B cell (primary cell): ENCODE results near the gene ATXN1. TPM values are rescaled to one million over a fixed set of nuclear protein-coding genes. Genes with fewer than 3 reads are reported as not detected.

Experiments
- ATAC-seq: fragments of 200-7000 bp; cut with Tn5 transposase; one replicate; pipeline ENCODE4 v1.10.0; 2021; ENCODE audit warnings: low read depth, mild to moderate bottlenecking, moderate number of reproducible peaks, moderate library complexity
- CTCF ChIA-PET: fragments of 350-600 bp; sonication (Branson Sonifier 250); formaldehyde crosslinking; loops from one replicate; lab custom pipeline; 2021; ENCODE audit warnings: antibody characterized with exemption, inconsistent platforms; lab: Charles Lee
- POLR2A ChIA-PET: fragments of 350-600 bp; sonication (Branson Sonifier 250); formaldehyde crosslinking; loops from one replicate; lab custom pipeline; 2021; ENCODE audit warnings: antibody characterized with exemption; lab: Charles Lee
- DNase-seq: peaks from one replicate; pipeline ENCODE4 v3.0.0; 2013
- H2AFZ ChIP-seq: 2 replicates; pipeline ENCODE4 v1.6.1; 2012; ENCODE audit warnings: mild to moderate bottlenecking, low read depth, low read length; ENCODE audit not compliant: insufficient read depth, poor library complexity, severe bottlenecking
- H3K27ac ChIP-seq, 2 donors: 1 replicate in 1 of 2; 2 replicates in 1 of 2; pipeline ENCODE4 v1.5.1; 2012 to 2013; ENCODE audit warnings: low read length in 2 of 2, mild to moderate bottlenecking in 2 of 2, moderate library complexity in 1 of 2
- H3K27me3 ChIP-seq, 4 experiments: fragments of 200-600 bp in 1 of 4; sonication (generic) in 1 of 4; replicated peaks in 1 of 4; 1 replicate in 2 of 4; 2 replicates in 2 of 4; pipeline versions ENCODE4 v1.6.1 to v1.7.0; 2013 to 2016; ENCODE audit warnings: low read length in 3 of 4, mild to moderate bottlenecking in 2 of 4, mixed read lengths in 1 of 4, moderate library complexity in 1 of 4; ENCODE audit not compliant: insufficient read depth in 4 of 4, control insufficient read depth in 3 of 4; ENCODE audit errors: control extremely low read depth in 1 of 4
- H3K36me3 ChIP-seq, 2 experiments: replicated peaks in 1 of 2; 1 replicate in 1 of 2; 2 replicates in 1 of 2; pipeline versions ENCODE4 v1.6.1 to v1.7.1; 2013; ENCODE audit warnings: low read length in 1 of 2; ENCODE audit not compliant: insufficient read depth in 2 of 2, control insufficient read depth in 1 of 2; ENCODE audit errors: control extremely low read depth in 1 of 2, extremely low read depth in 1 of 2
- H3K4me1 ChIP-seq, 2 donors: fragments of 200-600 bp in 1 of 2; sonication (generic) in 1 of 2; 1 replicate in 1 of 2; 2 replicates in 1 of 2; pipeline versions ENCODE4 v1.5.1 to v1.6.1; 2013 to 2017; ENCODE audit warnings: low read length in 2 of 2; ENCODE audit not compliant: control insufficient read depth in 2 of 2, insufficient read depth in 2 of 2
- H3K4me2 ChIP-seq: replicated peaks from 2 replicates; pipeline ENCODE3; 2012; ENCODE audit warnings: mild to moderate bottlenecking, low read depth, low read length; ENCODE audit not compliant: poor library complexity, severe bottlenecking
- H3K4me3 ChIP-seq, 5 experiments: fragments of 200-600 bp in 1 of 5; sonication (generic) in 1 of 5; 1 replicate in 3 of 5; 2 replicates in 2 of 5; pipeline versions ENCODE4 v1.5.1 to v1.7.0; 2011 to 2016; ENCODE audit warnings: low read length in 4 of 5, mild to moderate bottlenecking in 4 of 5, low read depth in 2 of 5, control low read depth in 1 of 5, moderate library complexity in 1 of 5; ENCODE audit not compliant: insufficient read depth in 1 of 5; ENCODE audit errors: control extremely low read depth in 1 of 5, extremely low read depth in 1 of 5
- H3K79me2 ChIP-seq: fragments of 200-600 bp; sonication (generic); one replicate; pipeline ENCODE4 v1.6.0; 2016; ENCODE audit warnings: low read length; ENCODE audit not compliant: control insufficient read depth, insufficient read depth
- H3K9ac ChIP-seq: fragments of 200-600 bp; sonication (generic); 2 replicates; pipeline ENCODE4 v1.6.1; 2017; ENCODE audit warnings: mild to moderate bottlenecking, low read length, moderate library complexity
- H3K9me3 ChIP-seq, 3 donors: one replicate each; pipeline versions ENCODE4 v1.6.1 to v1.7.1; 2013; ENCODE audit warnings: low read length in 2 of 3; ENCODE audit not compliant: control insufficient read depth in 2 of 3, insufficient read depth in 1 of 3; ENCODE audit errors: control extremely low read depth in 1 of 3
- H4K20me1 ChIP-seq: 2 replicates; pipeline ENCODE4 v1.6.0; 2012; ENCODE audit warnings: mild to moderate bottlenecking, low read length; ENCODE audit not compliant: insufficient read depth, control insufficient read depth, poor library complexity, severe bottlenecking
- H3K27ac Mint-ChIP-seq: one replicate; pipeline ENCODE4 v1.8.0; 2021; ENCODE audit warnings: mixed read lengths
- H3K27me3 Mint-ChIP-seq: one replicate; pipeline ENCODE4 v1.8.0; 2021; ENCODE audit warnings: mixed read lengths
- H3K4me1 Mint-ChIP-seq: one replicate; pipeline ENCODE4 v1.8.0; 2021; ENCODE audit warnings: mixed read lengths
- H3K4me3 Mint-ChIP-seq: one replicate; pipeline ENCODE4 v1.8.0; 2021; ENCODE audit warnings: mixed read lengths
- H3K9me3 Mint-ChIP-seq: one replicate; pipeline ENCODE4 v1.8.0; 2022; ENCODE audit warnings: mixed read lengths; ENCODE audit not compliant: insufficient read depth
- EZH2 ChIP-seq: IDR thresholded peaks from 2 replicates; pipeline ENCODE4 v1.6.1; 2012; ENCODE audit warnings: borderline replicate concordance, low read depth, mild to moderate bottlenecking, moderate library complexity, low read length; ENCODE audit not compliant: insufficient read depth, poor library complexity, severe bottlenecking
- WGBS: methylation state at CpG from one replicate; pipeline ENCODE4 v1.1.5; 2013; ENCODE audit warnings: missing lambda C conversion rate; ENCODE audit not compliant: insufficient coverage; 5-methylcytosine and 5-hydroxymethylcytosine counted together
- intact Hi-C: fragments of 100-400 bp; cut with micrococcal nuclease; formaldehyde crosslinking; loops from one replicate; pipeline ENCODE4 v1.10.0; 2022
- polyA plus RNA-seq: library from polyadenylated mRNA; depleted of rRNA; stranded (reverse); fragments of >200 nt; gene quantifications from 2 replicates; pipeline ENCODE4 v1.2.3, GENCODE V29; 2012
- total RNA-seq, 2 donors: library from RNA; stranded (reverse); fragments of 120-200 nt in 1 of 2; gene quantifications; 1 replicate in 1 of 2; 2 replicates in 1 of 2; pipeline versions ENCODE4 v1.2.3 to v1.2.4, GENCODE V29; 2013 to 2022
- TF ChIP-seq, protein P1 (sequence below): fragments of 200-600 bp; IDR thresholded peaks from one replicate; pipeline ENCODE4 v1.8.0; 2022; ENCODE audit warnings: antibody characterized with exemption, mild to moderate bottlenecking

Gene ATXN1
- total and polyA plus RNA-seq, 2 donors (not counting 1 experiment from before 2014, with no cell fraction given), result 5.7 to 63.8 TPM

DNA sequence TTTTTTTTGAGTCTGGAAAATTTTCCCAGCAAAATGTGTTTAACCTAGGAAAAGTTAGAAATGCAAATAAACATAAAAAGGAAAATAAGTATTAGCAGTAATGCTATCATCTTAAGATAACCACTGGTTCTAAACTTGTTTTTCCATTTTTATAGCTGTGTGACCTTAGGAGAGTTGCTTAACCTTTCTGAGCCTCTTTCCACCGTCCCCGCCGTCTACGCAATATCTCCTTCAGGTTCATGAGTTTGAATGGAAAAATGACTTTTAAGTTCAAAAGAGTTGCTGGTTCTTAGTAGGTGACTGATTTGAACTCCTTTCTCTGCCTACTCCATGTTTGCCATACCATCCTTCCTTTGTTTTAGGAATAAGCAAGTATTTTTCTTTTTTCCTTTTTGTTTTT lies 478.9 kb downstream of the ATXN1 start:
- no peak for DNase-seq
- H3K27me3 Mint-ChIP-seq, result peaks cover 19% of the 10 kb centered on the region

DNA sequence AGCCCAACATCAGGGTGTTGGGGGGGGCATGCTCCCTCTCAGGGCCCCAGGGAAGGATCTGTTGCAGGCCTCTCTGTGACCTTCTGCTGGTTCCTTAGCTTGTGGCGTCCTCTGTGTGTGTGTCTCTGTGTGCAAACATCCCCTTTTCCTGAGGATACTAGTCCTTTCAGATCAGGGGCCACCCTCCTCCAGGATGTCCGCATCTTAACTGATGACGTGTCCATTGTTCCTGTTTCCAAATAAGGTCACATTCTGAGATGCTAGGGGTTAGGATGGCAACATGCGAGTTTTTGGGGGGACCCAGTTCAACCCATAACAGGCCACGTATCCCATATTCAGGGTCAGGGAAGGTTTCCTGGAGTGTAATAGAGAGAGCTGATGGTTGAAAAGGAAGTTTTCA lies 482.0 kb downstream of the ATXN1 start:
- peaks cover 18% of the 10 kb centered on the region for H3K27me3 Mint-ChIP-seq
- Histone ChIP-seq H3K4me3 (no peak overlapping the region), H3K27ac (no peak overlapping the region), H2AFZ (no peak overlapping the region), H3K79me2 (no peaks in the 10 kb centered on the region), H3K36me3 (no peaks in the 10 kb centered on the region), H3K9me3 (no peaks in the 10 kb centered on the region), H4K20me1 (no peaks in the 10 kb centered on the region), H3K9ac (no peak overlapping the region), H3K27me3 (peaks cover 0 to 4% (median 0%) of the 10 kb centered on the region in 4 experiments), H3K4me2 (no peak overlapping the region), H3K4me1 (no peaks in the 10 kb centered on the region)
- no peaks in the 10 kb centered on the region for H3K9me3 Mint-ChIP-seq
- intact Hi-C loops, result no loop called here
- no peaks in the 10 kb centered on the region for H3K4me1 Mint-ChIP-seq
- H3K27ac Mint-ChIP-seq, result no peak overlapping the region
- DNase-seq (no peak), ATAC-seq (no peak)
- no peak for TF ChIP-seq EZH2
- TF ChIP-seq, protein P1, sequence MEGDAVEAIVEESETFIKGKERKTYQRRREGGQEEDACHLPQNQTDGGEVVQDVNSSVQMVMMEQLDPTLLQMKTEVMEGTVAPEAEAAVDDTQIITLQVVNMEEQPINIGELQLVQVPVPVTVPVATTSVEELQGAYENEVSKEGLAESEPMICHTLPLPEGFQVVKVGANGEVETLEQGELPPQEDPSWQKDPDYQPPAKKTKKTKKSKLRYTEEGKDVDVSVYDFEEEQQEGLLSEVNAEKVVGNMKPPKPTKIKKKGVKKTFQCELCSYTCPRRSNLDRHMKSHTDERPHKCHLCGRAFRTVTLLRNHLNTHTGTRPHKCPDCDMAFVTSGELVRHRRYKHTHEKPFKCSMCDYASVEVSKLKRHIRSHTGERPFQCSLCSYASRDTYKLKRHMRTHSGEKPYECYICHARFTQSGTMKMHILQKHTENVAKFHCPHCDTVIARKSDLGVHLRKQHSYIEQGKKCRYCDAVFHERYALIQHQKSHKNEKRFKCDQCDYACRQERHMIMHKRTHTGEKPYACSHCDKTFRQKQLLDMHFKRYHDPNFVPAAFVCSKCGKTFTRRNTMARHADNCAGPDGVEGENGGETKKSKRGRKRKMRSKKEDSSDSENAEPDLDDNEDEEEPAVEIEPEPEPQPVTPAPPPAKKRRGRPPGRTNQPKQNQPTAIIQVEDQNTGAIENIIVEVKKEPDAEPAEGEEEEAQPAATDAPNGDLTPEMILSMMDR, result no peak
- no peak overlapping the region for H3K4me3 Mint-ChIP-seq
- CTCF ChIA-PET, result no interaction called here
- POLR2A ChIA-PET, result no interaction called here
- WGBS, result 100% methylated on average over 4 of the region's 5 CpGs

More for the DNA sequence above, 478.9 kb downstream of the ATXN1 start:
- Histone ChIP-seq H3K79me2 (no peaks in the 10 kb centered on the region), H3K4me2 (no peak overlapping the region), H3K9me3 (no peaks in the 10 kb centered on the region), H3K4me3 (no peak overlapping the region), H3K27me3 (peaks cover 0 to 4% (median 0%) of the 10 kb centered on the region in 4 experiments), H3K4me1 (no peaks in the 10 kb centered on the region), H3K36me3 (no peaks in the 10 kb centered on the region), H4K20me1 (no peaks in the 10 kb centered on the region), H3K9ac (no peak overlapping the region), H2AFZ (no peak overlapping the region), H3K27ac (no peak overlapping the region)
- no CpG with 5 or more reads among the region's 4 CpGs for WGBS
- H3K4me3 Mint-ChIP-seq, result no peak overlapping the region
- POLR2A ChIA-PET, result no interaction called here
- intact Hi-C loops, result no loop called here
- no peaks in the 10 kb centered on the region for H3K9me3 Mint-ChIP-seq
- ATAC-seq, result no peak
- no peak overlapping the region for H3K27ac Mint-ChIP-seq
- TF ChIP-seq, protein P1, result no peak
- TF ChIP-seq EZH2, result no peak
- H3K4me1 Mint-ChIP-seq, result no peaks in the 10 kb centered on the region
- CTCF ChIA-PET, result no interaction called here
